HEK293 (cell line): ENCODE results near the gene KIF22.

Experiments
- HOXC10 ChIP-seq: sonication (generic); formaldehyde crosslinking; IDR thresholded peaks from 2 replicates; pipeline ENCODE4 v1.8.1; 2023; ENCODE audit warnings: mild to moderate bottlenecking, missing genetic modification reagents
- OSR2 ChIP-seq: fragments of 450-650 bp; formaldehyde crosslinking; IDR thresholded peaks from 2 replicates; pipeline ENCODE4 v1.5.1; 2016; ENCODE audit warnings: missing biosample characterization, missing genetic modification characterization
- SCRT2 ChIP-seq: fragments of 450-650 bp; formaldehyde crosslinking; IDR thresholded peaks from 2 replicates; pipeline ENCODE4 v1.5.1; 2016; ENCODE audit warnings: missing biosample characterization, missing genetic modification characterization
- SP2 ChIP-seq: fragments of 450-650 bp; formaldehyde crosslinking; IDR thresholded peaks from 2 replicates; pipeline ENCODE4 v1.5.1; 2016; ENCODE audit warnings: missing biosample characterization, missing genetic modification characterization
- ZBTB20 ChIP-seq: fragments of 450-650 bp; formaldehyde crosslinking; IDR thresholded peaks from 2 replicates; pipeline ENCODE4 v1.5.1; 2016; ENCODE audit warnings: missing biosample characterization, missing genetic modification characterization
- ZNF112 ChIP-seq: fragments of 450-650 bp; formaldehyde crosslinking; IDR thresholded peaks from 2 replicates; pipeline ENCODE4 v1.5.0; 2017; ENCODE audit warnings: missing biosample characterization, missing genetic modification characterization
- ZNF157 ChIP-seq: fragments of 450-650 bp; formaldehyde crosslinking; IDR thresholded peaks from 2 replicates; pipeline ENCODE4 v1.5.1; 2016; ENCODE audit warnings: missing biosample characterization, missing genetic modification characterization
- ZNF274 ChIP-seq, 2 experiments: fragments of 200-500 bp in 1 of 2; fragments of 450-650 bp in 1 of 2; sonication (Bioruptor generic) in 1 of 2; formaldehyde crosslinking in 1 of 2; IDR thresholded peaks; 2 replicates each; pipeline versions ENCODE4 v1.5.1 to v1.6.1; 2014 to 2016; ENCODE audit warnings: borderline replicate concordance in 1 of 2, inconsistent platforms in 1 of 2, low read length in 1 of 2, missing biosample characterization in 1 of 2, missing genetic modification characterization in 1 of 2
- ZNF394 ChIP-seq: fragments of 450-650 bp; formaldehyde crosslinking; IDR thresholded peaks from 2 replicates; pipeline ENCODE4 v1.5.1; 2016; ENCODE audit warnings: missing biosample characterization, missing genetic modification characterization, mild to moderate bottlenecking, moderate library complexity, borderline replicate concordance
- ZNF426 ChIP-seq: fragments of 450-650 bp; formaldehyde crosslinking; IDR thresholded peaks from 2 replicates; pipeline ENCODE4 v1.5.1; 2017; ENCODE audit warnings: missing biosample characterization, missing genetic modification characterization, mild to moderate bottlenecking, inconsistent platforms, moderate library complexity
- ZNF433 ChIP-seq: fragments of 450-650 bp; formaldehyde crosslinking; IDR thresholded peaks from 2 replicates; pipeline ENCODE4 v1.5.1; 2016; ENCODE audit warnings: missing biosample characterization, missing genetic modification characterization, low read depth
- ZNF48 ChIP-seq: fragments of 450-650 bp; formaldehyde crosslinking; IDR thresholded peaks from 2 replicates; pipeline ENCODE4 v1.5.1; 2016; ENCODE audit warnings: missing biosample characterization, missing genetic modification characterization
- ZNF549 ChIP-seq: fragments of 450-650 bp; IDR thresholded peaks from 2 replicates; pipeline ENCODE4 v1.5.1; 2018; ENCODE audit warnings: missing biosample characterization, missing genetic modification characterization, mild to moderate bottlenecking, inconsistent platforms, moderate library complexity
- ZNF561 ChIP-seq: fragments of 450-650 bp; IDR thresholded peaks from 2 replicates; pipeline ENCODE4 v1.5.1; 2018; ENCODE audit warnings: missing biosample characterization, missing genetic modification characterization, borderline replicate concordance
- ZNF624 ChIP-seq: fragments of 450-650 bp; formaldehyde crosslinking; IDR thresholded peaks from 2 replicates; pipeline ENCODE4 v1.5.1; 2017; ENCODE audit warnings: missing biosample characterization, missing genetic modification characterization
- ZNF626 ChIP-seq: fragments of 450-650 bp; sonication (Bioruptor Pico); formaldehyde crosslinking; IDR thresholded peaks from 2 replicates; pipeline ENCODE4 v1.5.1; 2018; ENCODE audit warnings: missing biosample characterization, missing genetic modification characterization, inconsistent platforms
- ZNF658 ChIP-seq: fragments of 450-650 bp; formaldehyde crosslinking; IDR thresholded peaks from 2 replicates; pipeline ENCODE4; 2016; ENCODE audit warnings: missing biosample characterization, missing genetic modification characterization
- ZNF660 ChIP-seq: fragments of 450-650 bp; IDR thresholded peaks from 2 replicates; pipeline ENCODE4 v1.5.1; 2018; ENCODE audit warnings: missing biosample characterization, mild to moderate bottlenecking, missing genetic modification characterization
- ZNF677 ChIP-seq: fragments of 450-650 bp; IDR thresholded peaks from 2 replicates; pipeline ENCODE4 v1.5.0; 2018; ENCODE audit warnings: missing biosample characterization, mild to moderate bottlenecking, missing genetic modification characterization, moderate library complexity
- ZNF776 ChIP-seq: fragments of 450-650 bp; formaldehyde crosslinking; IDR thresholded peaks from 2 replicates; pipeline ENCODE4 v1.5.0; 2017; ENCODE audit warnings: missing biosample characterization, missing genetic modification characterization, borderline replicate concordance
- TF ChIP-seq, protein P1 (sequence below): fragments of 450-650 bp; formaldehyde crosslinking; IDR thresholded peaks from 2 replicates; pipeline ENCODE4 v1.5.1; 2017; ENCODE audit warnings: missing biosample characterization, missing genetic modification characterization
- TF ChIP-seq, protein P2 (sequence below): fragments of 450-650 bp; formaldehyde crosslinking; IDR thresholded peaks from 2 replicates; pipeline ENCODE4 v1.5.1; 2016; ENCODE audit warnings: missing biosample characterization, missing genetic modification characterization
- TF ChIP-seq, protein P3 (sequence below): fragments of 450-650 bp; formaldehyde crosslinking; IDR thresholded peaks from 2 replicates; pipeline ENCODE4 v1.5.1; 2016; ENCODE audit warnings: missing biosample characterization, missing genetic modification characterization
- TF ChIP-seq, protein P4 (sequence below): fragments of 450-650 bp; formaldehyde crosslinking; optimal IDR thresholded peaks from 2 replicates; pipeline ENCODE3; 2016; ENCODE audit warnings: missing biosample characterization, mild to moderate bottlenecking, missing genetic modification characterization
- TF ChIP-seq, protein P5 (sequence below): fragments of 450-650 bp; formaldehyde crosslinking; IDR thresholded peaks from 2 replicates; pipeline ENCODE4 v1.5.1; 2016; ENCODE audit warnings: missing biosample characterization, missing genetic modification characterization
- TF ChIP-seq, protein P6 (sequence below): fragments of 450-650 bp; formaldehyde crosslinking; IDR thresholded peaks from 2 replicates; pipeline ENCODE4 v1.5.1; 2016; ENCODE audit warnings: missing biosample characterization, missing genetic modification characterization
- TF ChIP-seq, protein P7 (sequence below): fragments of 450-650 bp; formaldehyde crosslinking; IDR thresholded peaks from 2 replicates; pipeline ENCODE4 v1.5.1; 2017; ENCODE audit warnings: missing biosample characterization, mild to moderate bottlenecking, missing genetic modification characterization, moderate library complexity
- TF ChIP-seq, protein P8 (sequence below): IDR thresholded peaks from 2 replicates; pipeline ENCODE4 v1.6.1; 2011; ENCODE audit warnings: mild to moderate bottlenecking, low read depth, low read length, borderline replicate concordance

Gene KIF22

DNA sequence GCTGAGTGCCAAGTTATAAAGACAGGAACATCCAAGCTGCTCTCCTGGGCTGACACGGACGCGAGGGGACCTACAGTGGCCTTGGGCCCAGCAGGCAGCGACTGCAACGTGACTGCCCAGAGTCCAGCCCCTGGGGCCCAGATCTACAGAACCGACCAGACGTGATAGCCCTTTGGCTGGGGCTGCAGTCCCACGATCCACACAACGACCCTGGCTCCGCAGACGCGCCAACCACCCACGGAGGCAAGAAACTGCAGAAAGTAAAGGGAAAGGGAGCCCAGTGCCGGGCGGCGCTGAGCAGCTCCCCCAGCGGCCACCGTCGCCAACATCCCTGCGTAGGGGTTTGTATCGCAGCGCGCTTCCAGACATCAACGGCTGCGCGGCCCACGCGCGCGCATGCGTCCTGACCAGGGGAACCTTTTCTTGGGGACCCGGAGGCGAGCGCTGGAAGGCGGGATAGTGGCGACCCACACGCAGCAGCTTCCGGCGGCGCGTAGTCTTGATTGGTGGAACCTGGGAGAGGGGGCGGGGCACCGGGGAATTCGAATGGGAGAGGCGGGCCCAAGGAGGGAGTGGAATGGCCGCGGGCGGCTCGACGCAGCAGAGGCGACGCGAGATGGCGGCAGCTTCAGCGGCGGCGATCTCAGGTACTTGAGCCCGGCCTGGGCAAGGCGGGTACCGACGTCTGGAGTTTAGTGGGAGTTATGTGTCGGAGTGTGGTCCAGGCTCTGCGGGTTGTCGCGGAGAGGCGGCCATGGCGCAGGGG is at the start of gene KIF22 (continued):
- TF ChIP-seq, protein P1, sequence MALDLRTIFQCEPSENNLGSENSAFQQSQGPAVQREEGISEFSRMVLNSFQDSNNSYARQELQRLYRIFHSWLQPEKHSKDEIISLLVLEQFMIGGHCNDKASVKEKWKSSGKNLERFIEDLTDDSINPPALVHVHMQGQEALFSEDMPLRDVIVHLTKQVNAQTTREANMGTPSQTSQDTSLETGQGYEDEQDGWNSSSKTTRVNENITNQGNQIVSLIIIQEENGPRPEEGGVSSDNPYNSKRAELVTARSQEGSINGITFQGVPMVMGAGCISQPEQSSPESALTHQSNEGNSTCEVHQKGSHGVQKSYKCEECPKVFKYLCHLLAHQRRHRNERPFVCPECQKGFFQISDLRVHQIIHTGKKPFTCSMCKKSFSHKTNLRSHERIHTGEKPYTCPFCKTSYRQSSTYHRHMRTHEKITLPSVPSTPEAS (tag by site-specific recombination), result no peak
- TF ChIP-seq ZNF112 (tag by site-specific recombination) (no peak), HOXC10 (CRISPR knock-in tag) (no peak), SP2 (peak; percentile 98), ZNF433 (tag by site-specific recombination) (no peak), SCRT2 (tag by site-specific recombination) (no peak), ZNF48 (tag by site-specific recombination) (no peak), ZNF274 (IDR thresholded peaks at IDR 0.05; ENCODE audit: low read length) (no peak), ZNF274 (tag by site-specific recombination; IDR thresholded peaks at IDR 0.05; ENCODE audit: borderline replicate concordance) (no peak), ZNF394 (tag by site-specific recombination) (no peak; the same call in 1 of the 2 replicates), ZNF624 (no peak), ZNF426 (no peak), ZNF660 (tag by site-specific recombination) (peak; percentile 90; the same call in 1 of the 2 replicates), ZNF626 (no peak), ZNF776 (tag by site-specific recombination) (no peak), ZNF561 (tag by site-specific recombination) (0 out of 2 replicates have a peak, but pooled peaks have one; percentile 55), ZBTB20 (tag by site-specific recombination) (0 out of 2 replicates have a peak, but pooled peaks have one; percentile 44), ZNF677 (tag by site-specific recombination) (no peak), ZNF658 (no peak), OSR2 (tag by site-specific recombination) (no peak), ZNF549 (tag by site-specific recombination) (no peak), ZNF157 (tag by site-specific recombination) (no peak)
- TF ChIP-seq, protein P2, sequence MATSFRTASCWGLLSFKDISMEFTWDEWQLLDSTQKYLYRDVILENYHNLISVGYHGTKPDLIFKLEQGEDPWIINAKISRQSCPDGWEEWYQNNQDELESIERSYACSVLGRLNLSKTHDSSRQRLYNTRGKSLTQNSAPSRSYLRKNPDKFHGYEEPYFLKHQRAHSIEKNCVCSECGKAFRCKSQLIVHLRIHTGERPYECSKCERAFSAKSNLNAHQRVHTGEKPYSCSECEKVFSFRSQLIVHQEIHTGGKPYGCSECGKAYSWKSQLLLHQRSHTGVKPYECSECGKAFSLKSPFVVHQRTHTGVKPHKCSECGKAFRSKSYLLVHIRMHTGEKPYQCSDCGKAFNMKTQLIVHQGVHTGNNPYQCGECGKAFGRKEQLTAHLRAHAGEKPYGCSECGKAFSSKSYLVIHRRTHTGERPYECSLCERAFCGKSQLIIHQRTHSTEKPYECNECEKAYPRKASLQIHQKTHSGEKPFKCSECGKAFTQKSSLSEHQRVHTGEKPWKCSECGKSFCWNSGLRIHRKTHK (tag by site-specific recombination), result no peak
- TF ChIP-seq, protein P3, sequence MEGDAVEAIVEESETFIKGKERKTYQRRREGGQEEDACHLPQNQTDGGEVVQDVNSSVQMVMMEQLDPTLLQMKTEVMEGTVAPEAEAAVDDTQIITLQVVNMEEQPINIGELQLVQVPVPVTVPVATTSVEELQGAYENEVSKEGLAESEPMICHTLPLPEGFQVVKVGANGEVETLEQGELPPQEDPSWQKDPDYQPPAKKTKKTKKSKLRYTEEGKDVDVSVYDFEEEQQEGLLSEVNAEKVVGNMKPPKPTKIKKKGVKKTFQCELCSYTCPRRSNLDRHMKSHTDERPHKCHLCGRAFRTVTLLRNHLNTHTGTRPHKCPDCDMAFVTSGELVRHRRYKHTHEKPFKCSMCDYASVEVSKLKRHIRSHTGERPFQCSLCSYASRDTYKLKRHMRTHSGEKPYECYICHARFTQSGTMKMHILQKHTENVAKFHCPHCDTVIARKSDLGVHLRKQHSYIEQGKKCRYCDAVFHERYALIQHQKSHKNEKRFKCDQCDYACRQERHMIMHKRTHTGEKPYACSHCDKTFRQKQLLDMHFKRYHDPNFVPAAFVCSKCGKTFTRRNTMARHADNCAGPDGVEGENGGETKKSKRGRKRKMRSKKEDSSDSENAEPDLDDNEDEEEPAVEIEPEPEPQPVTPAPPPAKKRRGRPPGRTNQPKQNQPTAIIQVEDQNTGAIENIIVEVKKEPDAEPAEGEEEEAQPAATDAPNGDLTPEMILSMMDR (tag by site-specific recombination), result peak; percentile 96
- TF ChIP-seq, protein P4, sequence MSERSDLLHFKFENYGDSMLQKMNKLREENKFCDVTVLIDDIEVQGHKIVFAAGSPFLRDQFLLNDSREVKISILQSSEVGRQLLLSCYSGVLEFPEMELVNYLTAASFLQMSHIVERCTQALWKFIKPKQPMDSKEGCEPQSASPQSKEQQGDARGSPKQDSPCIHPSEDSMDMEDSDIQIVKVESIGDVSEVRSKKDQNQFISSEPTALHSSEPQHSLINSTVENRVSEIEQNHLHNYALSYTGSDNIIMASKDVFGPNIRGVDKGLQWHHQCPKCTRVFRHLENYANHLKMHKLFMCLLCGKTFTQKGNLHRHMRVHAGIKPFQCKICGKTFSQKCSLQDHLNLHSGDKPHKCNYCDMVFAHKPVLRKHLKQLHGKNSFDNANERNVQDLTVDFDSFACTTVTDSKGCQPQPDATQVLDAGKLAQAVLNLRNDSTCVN, result peak; percentile 95
- TF ChIP-seq, protein P5, sequence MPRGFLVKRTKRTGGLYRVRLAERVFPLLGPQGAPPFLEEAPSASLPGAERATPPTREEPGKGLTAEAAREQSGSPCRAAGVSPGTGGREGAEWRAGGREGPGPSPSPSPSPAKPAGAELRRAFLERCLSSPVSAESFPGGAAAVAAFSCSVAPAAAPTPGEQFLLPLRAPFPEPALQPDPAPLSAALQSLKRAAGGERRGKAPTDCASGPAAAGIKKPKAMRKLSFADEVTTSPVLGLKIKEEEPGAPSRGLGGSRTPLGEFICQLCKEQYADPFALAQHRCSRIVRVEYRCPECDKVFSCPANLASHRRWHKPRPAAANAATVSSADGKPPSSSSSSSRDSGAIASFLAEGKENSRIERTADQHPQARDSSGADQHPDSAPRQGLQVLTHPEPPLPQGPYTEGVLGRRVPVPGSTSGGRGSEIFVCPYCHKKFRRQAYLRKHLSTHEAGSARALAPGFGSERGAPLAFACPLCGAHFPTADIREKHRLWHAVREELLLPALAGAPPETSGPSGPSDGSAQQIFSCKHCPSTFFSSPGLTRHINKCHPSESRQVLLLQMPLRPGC, result peak; percentile 13; the same call in 1 of the 2 replicates
- TF ChIP-seq, protein P6, sequence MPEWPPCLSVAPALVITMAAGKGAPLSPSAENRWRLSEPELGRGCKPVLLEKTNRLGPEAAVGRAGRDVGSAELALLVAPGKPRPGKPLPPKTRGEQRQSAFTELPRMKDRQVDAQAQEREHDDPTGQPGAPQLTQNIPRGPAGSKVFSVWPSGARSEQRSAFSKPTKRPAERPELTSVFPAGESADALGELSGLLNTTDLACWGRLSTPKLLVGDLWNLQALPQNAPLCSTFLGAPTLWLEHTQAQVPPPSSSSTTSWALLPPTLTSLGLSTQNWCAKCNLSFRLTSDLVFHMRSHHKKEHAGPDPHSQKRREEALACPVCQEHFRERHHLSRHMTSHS (tag by site-specific recombination), result no peak
- TF ChIP-seq, protein P7, sequence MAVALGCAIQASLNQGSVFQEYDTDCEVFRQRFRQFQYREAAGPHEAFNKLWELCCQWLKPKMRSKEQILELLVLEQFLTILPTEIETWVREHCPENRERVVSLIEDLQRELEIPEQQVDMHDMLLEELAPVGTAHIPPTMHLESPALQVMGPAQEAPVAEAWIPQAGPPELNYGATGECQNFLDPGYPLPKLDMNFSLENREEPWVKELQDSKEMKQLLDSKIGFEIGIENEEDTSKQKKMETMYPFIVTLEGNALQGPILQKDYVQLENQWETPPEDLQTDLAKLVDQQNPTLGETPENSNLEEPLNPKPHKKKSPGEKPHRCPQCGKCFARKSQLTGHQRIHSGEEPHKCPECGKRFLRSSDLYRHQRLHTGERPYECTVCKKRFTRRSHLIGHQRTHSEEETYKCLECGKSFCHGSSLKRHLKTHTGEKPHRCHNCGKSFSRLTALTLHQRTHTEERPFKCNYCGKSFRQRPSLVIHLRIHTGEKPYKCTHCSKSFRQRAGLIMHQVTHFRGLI (tag by site-specific recombination), result no peak
- TF ChIP-seq, protein P8, sequence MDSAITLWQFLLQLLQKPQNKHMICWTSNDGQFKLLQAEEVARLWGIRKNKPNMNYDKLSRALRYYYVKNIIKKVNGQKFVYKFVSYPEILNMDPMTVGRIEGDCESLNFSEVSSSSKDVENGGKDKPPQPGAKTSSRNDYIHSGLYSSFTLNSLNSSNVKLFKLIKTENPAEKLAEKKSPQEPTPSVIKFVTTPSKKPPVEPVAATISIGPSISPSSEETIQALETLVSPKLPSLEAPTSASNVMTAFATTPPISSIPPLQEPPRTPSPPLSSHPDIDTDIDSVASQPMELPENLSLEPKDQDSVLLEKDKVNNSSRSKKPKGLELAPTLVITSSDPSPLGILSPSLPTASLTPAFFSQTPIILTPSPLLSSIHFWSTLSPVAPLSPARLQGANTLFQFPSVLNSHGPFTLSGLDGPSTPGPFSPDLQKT, result peak; percentile 28; the same call in 1 of the 2 replicates
